HL-60/S4 (cell line): ENCODE results near the gene C7.
"Not testable (repeated sequence)": the region's sequence is repeated elsewhere in the genome, so short reads cannot be mapped to it uniquely, and the experiment has no call there.

Experiments used
- in situ Hi-C: fragments of 300-500 bp; cut with MboI; formaldehyde crosslinking; loops from 2 replicates; pipeline ENCODE4 v1.14.3; 2022; ENCODE audit warnings: low sequenced_read_pairs

C7 gene

DNA sequence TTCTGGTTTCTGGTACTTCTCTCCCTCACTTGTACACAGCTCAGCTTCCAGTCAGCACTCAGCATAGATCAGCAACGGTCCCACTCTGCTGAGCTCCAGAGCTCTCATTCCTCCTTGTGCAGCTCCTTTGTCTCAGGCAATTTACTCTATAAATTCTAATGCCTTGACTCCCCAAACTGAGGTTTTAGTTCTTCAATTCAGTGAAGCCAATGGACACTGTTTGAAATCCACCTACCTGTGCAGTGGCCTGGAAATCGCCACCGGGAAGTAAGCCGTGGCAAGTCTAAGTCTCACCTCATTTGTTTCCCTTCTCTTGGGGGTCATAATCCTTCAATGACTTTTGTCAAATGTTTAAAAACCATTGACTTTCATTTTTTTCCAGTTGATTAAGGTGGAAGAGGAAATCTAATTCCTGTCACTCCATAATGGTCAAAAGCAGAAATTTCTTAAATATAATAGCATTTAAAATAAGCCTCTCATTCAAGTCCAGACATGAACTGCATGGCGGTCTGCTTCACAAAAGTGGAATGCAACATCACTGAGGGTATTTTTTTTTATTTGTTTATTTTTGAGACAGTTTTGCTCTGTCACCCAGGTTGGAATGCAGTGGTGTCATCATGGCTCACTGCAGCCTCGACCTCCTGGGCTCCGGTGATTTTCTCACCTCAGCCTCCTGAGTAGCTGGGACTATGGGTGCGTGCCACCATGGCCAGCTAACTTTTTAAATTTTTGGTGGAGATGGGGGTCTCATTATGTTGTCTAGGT lies 79.6 kb downstream of the C7 start:
- in situ Hi-C loops, result no loop called here

DNA sequence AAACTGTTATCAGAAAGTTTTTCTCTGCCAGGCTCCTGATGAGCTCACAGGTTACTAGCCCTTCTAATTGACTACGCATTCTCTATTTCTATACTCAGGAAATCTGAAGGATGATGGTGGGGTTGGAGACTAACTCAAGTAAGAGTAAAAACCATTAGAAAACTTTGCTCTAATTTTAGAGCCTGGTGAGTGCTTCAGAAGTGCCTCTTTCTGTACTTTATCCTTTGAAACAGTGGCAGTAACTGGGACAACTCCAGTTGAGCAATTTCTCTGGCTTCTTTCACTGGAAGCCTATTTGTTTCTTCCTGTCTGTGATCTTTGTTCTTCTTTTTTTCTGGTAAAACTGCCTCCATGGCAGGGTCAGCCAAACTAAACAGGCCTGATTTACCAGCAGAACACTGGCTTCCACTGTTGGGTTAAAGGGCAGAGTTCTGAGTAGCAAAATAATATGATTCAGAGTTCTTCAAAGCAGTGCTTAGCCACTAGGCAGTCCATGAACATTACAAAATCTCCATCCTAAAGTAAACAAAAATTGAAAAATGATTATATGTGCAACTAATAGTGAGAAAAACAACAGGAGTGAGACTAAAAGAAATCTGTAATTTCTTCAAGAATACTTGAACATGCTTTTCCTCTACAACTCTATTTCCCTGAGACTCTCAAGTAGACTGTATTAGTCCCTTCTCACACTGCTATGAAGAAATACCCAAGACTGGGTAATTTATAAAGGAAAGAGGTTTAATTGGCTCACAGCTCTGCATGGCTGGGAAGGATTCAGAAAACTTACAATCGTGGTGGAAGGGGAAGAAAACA lies 82.1 kb downstream of the C7 start:
- in situ Hi-C loops, result no loop called here

DNA sequence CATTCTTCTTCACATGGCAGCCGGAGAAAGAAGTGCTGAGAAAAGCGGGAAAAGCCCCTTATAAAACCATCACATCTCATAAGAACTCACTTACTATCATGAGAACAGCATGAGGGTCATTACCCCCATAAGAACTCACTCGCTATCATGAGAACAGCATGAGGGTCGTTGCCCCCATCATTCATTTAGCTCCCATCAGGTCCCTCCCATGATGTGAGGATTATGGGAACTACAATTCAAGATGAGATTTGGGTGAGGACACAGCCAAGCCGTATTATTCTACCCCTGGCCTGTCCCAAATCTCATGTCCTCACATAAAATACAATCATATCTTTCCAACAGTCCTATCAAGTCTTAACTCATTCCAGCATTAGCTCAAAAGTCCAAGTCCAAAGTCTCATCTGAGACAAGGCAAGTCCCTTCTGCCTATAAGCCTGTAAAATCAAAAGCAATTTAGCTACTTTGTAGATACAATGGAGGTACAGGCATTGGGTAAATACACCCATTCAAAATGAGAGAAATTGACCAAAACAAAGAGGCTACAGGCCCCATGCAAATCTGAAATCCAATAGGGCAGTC lies 82.8 kb downstream of the C7 start:
- in situ Hi-C loops, result no loop called here

DNA sequence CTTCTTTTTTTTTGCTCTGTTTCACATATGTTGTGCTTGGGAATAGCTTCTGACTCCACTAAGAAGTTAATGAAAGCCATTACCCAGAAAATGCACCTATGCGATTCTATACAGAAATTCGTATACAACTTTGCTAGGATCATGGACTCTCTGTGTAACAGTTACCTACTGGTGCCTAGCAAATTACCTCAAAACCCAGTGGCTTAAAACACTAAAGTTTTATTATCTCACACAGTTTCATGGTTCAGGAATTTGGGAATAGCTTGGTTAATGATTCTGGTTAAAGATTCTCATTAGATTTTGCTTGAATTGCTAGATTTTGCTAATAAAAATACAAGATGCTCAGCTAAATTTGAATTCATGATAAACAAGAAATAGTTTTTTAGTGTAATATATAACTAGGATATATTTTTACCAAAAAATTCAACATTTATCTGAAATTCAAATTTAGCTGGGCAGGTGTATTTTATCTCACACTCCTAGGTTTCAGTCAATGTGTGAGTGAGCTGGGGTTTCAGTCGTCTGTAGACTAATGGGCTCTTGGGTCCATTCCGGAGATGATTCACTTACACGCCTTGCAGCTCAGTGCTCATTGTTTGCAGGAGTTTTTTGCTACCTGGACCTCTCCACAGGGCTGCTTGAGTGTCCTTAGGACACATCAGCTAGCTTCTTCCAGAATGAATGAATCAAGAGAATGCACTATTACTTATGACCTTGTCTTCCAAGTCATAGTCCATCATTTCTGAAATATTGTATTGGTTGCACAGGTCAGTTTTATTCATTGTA lies 86.7 kb downstream of the C7 start:
- in situ Hi-C loops, result no loop called here

DNA sequence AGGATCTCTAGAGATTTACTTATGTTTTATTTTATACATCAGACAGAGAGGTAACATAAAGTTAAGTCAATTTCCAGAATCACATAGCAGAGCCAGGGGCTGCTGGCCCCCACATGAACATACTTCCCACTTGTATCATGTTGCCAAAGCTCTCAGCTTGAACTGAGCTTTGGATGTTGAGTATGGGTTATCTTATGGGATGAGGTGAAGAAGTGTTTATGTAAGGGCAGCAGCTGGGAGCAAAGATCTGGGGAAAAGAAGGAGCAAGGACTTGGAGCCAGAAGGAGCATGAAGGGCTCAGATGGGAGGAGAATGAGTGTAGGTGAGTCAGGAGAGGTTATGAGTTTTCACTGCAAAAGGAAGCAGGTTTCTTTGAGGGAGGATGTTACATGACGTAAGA lies 89.8 kb downstream of the C7 start:
- in situ Hi-C loops, result no loop called here

DNA sequence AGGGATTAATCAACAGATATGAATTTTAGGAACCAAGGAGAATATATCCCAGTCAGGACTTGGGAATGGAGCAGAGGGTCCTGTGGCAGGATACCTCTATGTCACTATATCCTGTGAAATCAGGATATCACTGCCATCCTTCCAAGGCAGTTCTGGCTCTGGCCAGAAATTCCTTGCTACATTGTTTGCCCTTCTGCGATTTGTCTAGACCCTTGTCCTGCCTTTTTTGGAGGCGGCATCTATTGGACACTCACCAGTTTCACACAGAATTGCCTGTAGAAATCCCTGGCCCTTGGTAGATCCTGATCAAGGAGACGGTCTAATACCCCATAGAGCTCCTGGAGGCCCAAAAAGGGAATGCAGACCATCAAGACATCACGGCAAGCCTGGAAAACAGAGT lies 90.7 kb downstream of the C7 start:
- in situ Hi-C loops, result no loop called here

- in situ Hi-C loops, result no loop called here
Measured at GRCh38 chr5:41003670-41004376, 94.5 kb downstream of the C7 start.

DNA sequence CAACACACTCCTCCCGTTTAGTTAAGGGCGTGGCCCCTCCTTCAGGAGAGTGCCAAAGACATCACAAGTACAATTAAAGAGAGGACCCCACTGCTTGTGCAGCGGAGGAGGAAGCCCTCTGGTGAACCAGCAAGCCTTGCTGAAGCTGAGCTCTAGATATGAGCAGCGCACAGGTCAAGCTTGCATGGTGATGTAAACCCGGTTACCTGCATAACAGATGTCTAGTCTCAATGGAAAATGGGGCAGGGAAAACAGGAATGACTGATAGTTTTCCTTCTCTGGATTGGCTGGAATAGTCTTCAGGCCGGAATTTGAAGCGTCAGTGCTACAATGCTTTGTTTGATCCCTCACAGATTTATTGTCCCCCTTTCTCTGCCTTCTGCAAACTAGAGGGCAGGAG lies 95.6 kb downstream of the C7 start:
- in situ Hi-C loops, result no loop called here

GRCh38 chr5:41009232-41009631 lies 99.9 kb downstream of the C7 start:
- in situ Hi-C loops, result no loop called here

DNA sequence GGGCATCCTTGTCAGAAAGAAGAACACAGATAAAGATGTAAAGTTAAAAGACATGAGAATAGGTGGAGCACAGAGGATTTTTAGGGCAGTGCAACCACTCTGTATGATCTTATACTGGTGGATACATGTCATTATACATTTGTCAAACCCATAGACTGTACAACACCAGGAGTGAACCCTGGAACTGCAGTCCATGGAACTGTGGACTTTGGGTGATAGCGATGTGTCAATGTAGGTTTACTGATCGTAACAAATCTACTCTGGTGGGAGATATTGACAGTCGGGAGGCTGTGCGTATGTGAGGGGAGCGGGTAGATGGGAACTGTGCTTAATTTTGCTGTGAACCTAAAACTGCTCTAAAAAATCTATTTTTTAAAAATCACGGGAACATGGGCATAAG lies 101.3 kb downstream of the C7 start:
- in situ Hi-C loops, result no loop called here

DNA sequence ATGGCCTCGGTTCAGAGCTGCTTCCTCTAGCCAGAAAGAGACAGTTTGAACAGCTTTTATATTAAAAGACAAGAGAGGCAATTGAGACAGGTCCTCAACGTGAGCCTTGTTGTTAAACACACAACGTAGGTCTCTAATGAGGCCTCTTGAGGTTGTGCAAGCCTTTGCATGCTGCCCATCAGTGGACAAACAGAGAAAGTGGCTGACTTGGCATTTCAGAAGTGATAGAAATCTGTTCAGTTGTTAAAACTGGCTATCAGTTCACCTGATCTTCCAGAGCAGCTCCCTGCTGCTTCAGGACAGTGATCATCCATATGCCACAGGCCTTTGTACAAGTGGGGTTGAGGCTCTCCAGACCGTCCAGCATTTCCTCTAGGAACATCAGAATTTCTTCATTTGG lies 103.0 kb downstream of the C7 start:
- in situ Hi-C loops, result no loop called here

- in situ Hi-C loops, result not testable (repeated sequence)
Measured at GRCh38 chr5:41022600-41022999, 113.3 kb downstream of the C7 start.
